PFSK-1 (cell line): ENCODE data around the gene KSR2.

ENCODE experiments used
- POLR2AphosphoS5 ChIP-seq: IDR thresholded peaks from 2 replicates; pipeline ENCODE4 v1.6.1; 2012; ENCODE audit warnings: low read depth, mild to moderate bottlenecking, control low read depth, low read length, moderate library complexity
- REST ChIP-seq, 2 experiments: IDR thresholded peaks; 2 replicates each; pipeline versions ENCODE4 v1.6.1 to v1.8.0; 2011 to 2012; ENCODE audit warnings: low read depth in 2 of 2, low read length in 2 of 2, control low read depth in 1 of 2, inconsistent platforms in 1 of 2, mild to moderate bottlenecking in 1 of 2, moderate library complexity in 1 of 2; ENCODE audit not compliant: insufficient read depth in 1 of 2
- TAF1 ChIP-seq: IDR thresholded peaks from 2 replicates; pipeline ENCODE4 v1.6.1; 2012; ENCODE audit warnings: low read length, control low read depth, borderline replicate concordance; ENCODE audit not compliant: insufficient read depth

- TF ChIP-seq TAF1 (no peak), POLR2AphosphoS5 (no peak), REST (IDR thresholded peaks at IDR 0.05; ENCODE audit: insufficient read depth in 1 of 2, low read depth in 2 of 2, low read length in 2 of 2) (no peak)
Measured at GRCh38 chr12:117517219-117517739, 451.5 kb downstream of the KSR2 start.
